ENCODE results near the gene PNKP. TPM values are rescaled to one million over a fixed set of nuclear protein-coding genes. Genes with fewer than 3 reads are reported as not detected.

Gene PNKP
- total RNA-seq, 2 experiments from 2014 or later = 64.4 to 65.9 TPM

DNA sequence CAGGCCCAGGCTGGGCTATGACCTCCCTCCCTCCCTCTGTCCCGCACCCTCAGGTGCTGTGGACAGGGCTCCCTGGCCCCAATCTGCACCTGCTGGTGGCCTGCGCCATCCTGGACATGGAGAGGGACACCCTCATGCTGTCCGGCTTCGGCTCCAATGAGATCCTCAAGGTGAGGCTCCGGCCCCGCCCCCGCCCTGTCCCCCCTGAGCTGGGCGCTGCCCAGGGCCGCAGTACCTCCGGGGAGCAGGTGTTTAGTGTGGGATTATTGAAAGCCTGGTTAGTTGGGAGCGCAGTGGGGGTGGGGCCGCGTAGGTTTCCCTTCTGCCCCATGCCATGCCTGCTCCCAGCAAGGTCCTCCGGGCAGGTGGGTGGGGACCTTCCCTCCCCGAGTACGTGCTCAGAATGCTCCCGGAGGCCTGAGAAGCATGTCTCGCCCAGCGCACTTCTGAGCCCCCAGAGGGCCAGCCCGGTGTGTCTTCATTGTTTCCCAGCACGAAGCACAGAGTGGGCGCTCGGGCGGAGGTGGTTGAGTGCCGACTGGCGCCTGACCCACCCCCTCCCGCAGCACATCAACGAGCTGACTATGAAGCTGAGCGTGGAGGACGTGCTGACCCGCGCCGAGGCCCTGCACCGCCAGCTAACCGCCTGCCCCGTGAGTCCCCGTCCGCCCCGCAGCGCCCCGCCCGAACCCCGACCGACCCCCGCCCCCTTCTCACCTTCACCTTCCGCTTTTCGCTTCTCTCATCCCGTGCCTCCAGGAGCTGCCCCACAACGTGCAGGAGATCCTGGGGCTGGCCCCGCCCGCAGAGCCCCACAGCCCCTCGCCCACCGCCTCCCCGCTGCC is 20.5 kb upstream of the PNKP start:
- no peak overlapping the region for H3K27ac Mint-ChIP-seq
- H3K36me3 Mint-ChIP-seq (ENCODE audit: low read depth) = peaks cover 20% of the 10 kb centered on the region
- H3K4me3 Mint-ChIP-seq = no peak overlapping the region
- no peaks in the 10 kb centered on the region for H3K27me3 Mint-ChIP-seq (ENCODE audit: low read depth)
- DNase-seq = no peak
- CTCF ChIA-PET = no interaction called here
- H3K4me1 Mint-ChIP-seq (ENCODE audit: low read depth) = peaks cover 8% of the 10 kb centered on the region
- intact Hi-C loops (cut with micrococcal nuclease) = no loop called here
- no peaks in the 10 kb centered on the region for H3K9me3 Mint-ChIP-seq

DNA sequence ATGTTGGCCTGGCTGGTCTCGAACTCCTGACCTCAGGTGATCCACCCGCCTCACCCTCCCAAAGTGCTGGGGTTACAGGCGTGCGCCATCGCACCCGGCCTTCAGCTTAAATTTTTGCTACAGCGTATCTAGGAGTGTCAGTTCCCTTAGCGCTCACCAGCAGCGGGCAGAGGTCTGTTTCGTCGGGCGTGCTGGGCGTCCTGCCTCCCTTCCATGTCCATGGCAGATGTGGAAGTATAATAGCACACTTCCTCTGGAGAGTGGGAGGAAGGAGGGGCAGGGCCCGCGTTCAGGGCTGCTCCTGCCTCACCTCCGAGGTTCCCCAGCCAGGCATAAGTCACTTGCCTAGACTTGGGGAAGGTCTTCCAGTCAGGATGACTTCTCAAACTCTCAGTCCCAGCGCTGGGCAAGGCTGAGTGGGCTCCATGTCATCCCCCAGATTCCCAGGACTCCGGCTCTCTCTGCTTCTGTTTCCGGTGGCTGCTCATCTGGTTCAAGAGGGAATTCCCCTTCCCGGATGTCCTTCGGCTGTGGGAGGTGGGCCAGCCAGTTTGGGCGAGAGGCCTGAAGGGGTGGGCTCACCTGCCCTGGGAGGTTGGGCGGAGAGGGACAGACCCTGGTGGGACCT is 19.8 kb upstream of the PNKP start:
- Mint-ChIP-seq H3K27me3 (ENCODE audit: low read depth) (no peaks in the 10 kb centered on the region), H3K4me1 (ENCODE audit: low read depth) (peaks cover 8% of the 10 kb centered on the region), H3K27ac (no peak overlapping the region), H3K4me3 (no peak overlapping the region), H3K36me3 (ENCODE audit: low read depth) (peaks cover 22% of the 10 kb centered on the region), H3K9me3 (no peaks in the 10 kb centered on the region)
- intact Hi-C loops (cut with micrococcal nuclease) = no loop called here
- CTCF ChIA-PET = no interaction called here
- no peak for DNase-seq

- no peak for DNase-seq
- Mint-ChIP-seq H3K4me1 (ENCODE audit: low read depth) (peaks cover 7% of the 10 kb centered on the region), H3K27ac (peak overlapping the region; percentile 46), H3K4me3 (no peak overlapping the region), H3K27me3 (ENCODE audit: low read depth) (no peaks in the 10 kb centered on the region), H3K9me3 (no peaks in the 10 kb centered on the region), H3K36me3 (ENCODE audit: low read depth) (peaks cover 28% of the 10 kb centered on the region)
- intact Hi-C loops (cut with micrococcal nuclease) = no loop called here
- CTCF ChIA-PET = no interaction called here
Observed at GRCh38 chr19:49884760-49885159, 17.4 kb upstream of the PNKP start.

DNA sequence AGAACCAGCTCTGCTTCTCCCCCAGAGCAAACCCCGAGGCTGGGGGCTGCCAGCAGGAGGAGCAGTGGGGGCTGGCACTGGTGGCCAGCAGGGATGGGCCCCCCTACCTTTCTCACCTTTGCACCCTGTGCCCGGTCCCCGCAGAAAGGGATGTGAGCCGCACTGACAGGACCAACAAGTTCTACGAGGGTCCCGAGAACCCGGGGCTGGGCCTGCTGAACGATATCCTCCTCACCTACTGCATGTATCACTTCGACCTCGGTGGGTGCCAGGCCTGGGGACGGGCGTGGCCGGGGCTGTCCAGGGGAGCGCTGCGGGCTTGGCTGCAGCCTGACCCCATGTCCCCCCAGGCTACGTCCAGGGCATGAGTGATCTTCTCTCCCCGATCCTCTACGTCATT is 16.7 kb upstream of the PNKP start:
- peaks cover 26% of the 10 kb centered on the region for H3K36me3 Mint-ChIP-seq (ENCODE audit: low read depth)
- no peak for DNase-seq
- H3K27ac Mint-ChIP-seq = no peak overlapping the region
- H3K4me1 Mint-ChIP-seq (ENCODE audit: low read depth) = peaks cover 7% of the 10 kb centered on the region
- H3K9me3 Mint-ChIP-seq = no peaks in the 10 kb centered on the region
- H3K27me3 Mint-ChIP-seq (ENCODE audit: low read depth) = no peaks in the 10 kb centered on the region
- H3K4me3 Mint-ChIP-seq = no peak overlapping the region
- intact Hi-C loops (cut with micrococcal nuclease) = no loop called here
- CTCF ChIA-PET = interaction anchor here (0.6 kb wide), 1 partner anchor 135 kb away, joined by 4 read pairs; no protein-coding TSS in a partner anchor

DNA sequence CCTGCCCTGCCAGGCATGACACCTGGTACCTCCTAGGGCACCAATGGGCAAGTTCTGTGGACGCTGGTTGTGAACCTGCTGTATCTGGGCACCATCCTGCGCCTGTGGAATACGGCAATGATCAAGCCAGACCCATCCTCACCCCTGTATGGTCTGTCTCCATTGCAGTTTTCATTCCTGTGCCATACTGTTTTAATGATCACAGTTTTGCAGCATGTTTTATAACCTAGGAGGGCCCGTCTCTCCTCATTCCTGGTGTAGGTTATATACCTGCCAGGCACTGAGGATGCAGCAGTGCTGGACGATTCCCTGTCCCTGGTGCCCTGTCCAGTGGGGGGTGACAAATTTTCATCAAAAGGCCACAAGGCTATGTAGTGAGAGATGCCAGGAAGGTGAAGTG is 15.7 kb upstream of the PNKP start:
- no peak overlapping the region for H3K4me3 Mint-ChIP-seq
- H3K9me3 Mint-ChIP-seq = no peaks in the 10 kb centered on the region
- no peak overlapping the region for H3K27ac Mint-ChIP-seq
- H3K27me3 Mint-ChIP-seq (ENCODE audit: low read depth) = no peaks in the 10 kb centered on the region
- DNase-seq = no peak
- intact Hi-C loops (cut with micrococcal nuclease) = no loop called here
- CTCF ChIA-PET = no interaction called here
- peaks cover 16% of the 10 kb centered on the region for H3K4me1 Mint-ChIP-seq (ENCODE audit: low read depth)
- peaks cover 31% of the 10 kb centered on the region for H3K36me3 Mint-ChIP-seq (ENCODE audit: low read depth)

DNA sequence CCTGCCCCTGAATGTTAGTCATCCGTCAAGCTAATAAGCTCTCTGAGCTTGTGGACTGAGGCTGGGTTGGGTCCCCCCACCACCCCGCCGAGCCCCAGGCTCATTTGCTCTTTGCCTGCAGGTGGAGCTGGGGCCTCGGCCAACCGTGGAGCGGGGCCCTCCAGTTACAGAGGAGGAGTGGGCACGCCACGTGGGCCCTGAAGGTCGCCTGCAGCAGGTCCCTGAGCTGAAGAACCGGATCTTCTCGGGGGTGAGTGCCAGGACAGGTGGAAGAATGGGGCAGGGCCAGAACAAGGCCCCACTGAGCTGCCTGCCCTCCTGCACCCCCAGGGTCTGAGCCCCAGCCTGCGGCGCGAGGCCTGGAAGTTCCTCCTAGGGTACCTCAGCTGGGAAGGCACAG is 15.3 kb upstream of the PNKP start:
- CTCF ChIA-PET = no interaction called here
- Mint-ChIP-seq H3K4me3 (no peak overlapping the region), H3K4me1 (ENCODE audit: low read depth) (peaks cover 18% of the 10 kb centered on the region), H3K27ac (no peak overlapping the region), H3K36me3 (ENCODE audit: low read depth) (peaks cover 33% of the 10 kb centered on the region), H3K9me3 (no peaks in the 10 kb centered on the region), H3K27me3 (ENCODE audit: low read depth) (no peaks in the 10 kb centered on the region)
- intact Hi-C loops (cut with micrococcal nuclease) = no loop called here
- no peak for DNase-seq

- peaks cover 18% of the 10 kb centered on the region for H3K4me1 Mint-ChIP-seq (ENCODE audit: low read depth)
- CTCF ChIA-PET = interaction anchor here (0.7 kb wide), 2 partner anchors 8 to 38 kb away, joined by 3 read pairs; no protein-coding TSS in a partner anchor
- no peak overlapping the region for H3K4me3 Mint-ChIP-seq
- H3K27me3 Mint-ChIP-seq (ENCODE audit: low read depth) = no peaks in the 10 kb centered on the region
- intact Hi-C loops (cut with micrococcal nuclease) = no loop called here
- no peak overlapping the region for H3K27ac Mint-ChIP-seq
- no peak for DNase-seq
- H3K9me3 Mint-ChIP-seq = no peaks in the 10 kb centered on the region
- peaks cover 33% of the 10 kb centered on the region for H3K36me3 Mint-ChIP-seq (ENCODE audit: low read depth)
Observed at GRCh38 chr19:49881672-49882394, 14.5 kb upstream of the PNKP start.

DNA sequence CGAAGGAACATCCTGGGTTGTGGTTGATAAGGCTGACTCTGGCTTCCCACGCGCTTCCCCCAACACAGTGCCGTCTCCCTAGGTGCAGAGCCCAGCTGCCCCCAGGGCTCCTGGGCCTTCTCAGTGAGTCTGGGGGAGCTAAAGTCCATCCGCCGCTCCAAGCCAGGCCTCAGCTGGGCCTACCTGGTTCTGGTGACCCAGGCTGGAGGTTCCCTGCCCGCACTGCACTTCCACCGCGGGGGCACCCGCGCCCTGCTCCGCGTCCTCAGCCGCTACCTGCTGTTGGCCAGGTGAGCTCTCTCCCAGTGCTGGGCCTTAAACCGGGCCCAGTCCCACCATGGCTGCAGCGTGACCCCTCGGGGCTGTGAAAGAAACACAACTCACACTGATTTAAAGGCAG is 13.8 kb upstream of the PNKP start:
- H3K27ac Mint-ChIP-seq = no peak overlapping the region
- H3K4me1 Mint-ChIP-seq (ENCODE audit: low read depth) = peaks cover 17% of the 10 kb centered on the region
- no peaks in the 10 kb centered on the region for H3K27me3 Mint-ChIP-seq (ENCODE audit: low read depth)
- no peaks in the 10 kb centered on the region for H3K9me3 Mint-ChIP-seq
- H3K36me3 Mint-ChIP-seq (ENCODE audit: low read depth) = peaks cover 31% of the 10 kb centered on the region
- no peak overlapping the region for H3K4me3 Mint-ChIP-seq
- DNase-seq = no peak
- CTCF ChIA-PET = interaction anchor here (2.7 kb wide), 1 partner anchor 9 kb away, joined by 7 read pairs; no protein-coding TSS in a partner anchor
- intact Hi-C loops (cut with micrococcal nuclease) = no loop called here

- CTCF ChIA-PET = interaction anchor here (2.7 kb wide), 1 partner anchor 10 kb away, joined by 7 read pairs; no protein-coding TSS in a partner anchor
Observed at GRCh38 chr19:49880162-49880869, 12.9 kb upstream of the PNKP start.

GRCh38 chr19:49879243-49879963 is 12.0 kb upstream of the PNKP start:
- intact Hi-C loops (cut with micrococcal nuclease) = loop anchor here (10.0 kb wide), 1 partner anchor 545 kb away; the partner anchor contains the start of gene CD37
- H3K27me3 Mint-ChIP-seq (ENCODE audit: low read depth) = no peaks in the 10 kb centered on the region
- no peaks in the 10 kb centered on the region for H3K9me3 Mint-ChIP-seq
- H3K27ac Mint-ChIP-seq = no peak overlapping the region
- CTCF ChIA-PET = interaction anchor here (2.7 kb wide), 1 partner anchor 11 kb away, joined by 7 read pairs; no protein-coding TSS in a partner anchor
- DNase-seq = no peak
- H3K4me3 Mint-ChIP-seq = no peak overlapping the region
- H3K36me3 Mint-ChIP-seq (ENCODE audit: low read depth) = peaks cover 23% of the 10 kb centered on the region
- peaks cover 25% of the 10 kb centered on the region for H3K4me1 Mint-ChIP-seq (ENCODE audit: low read depth)

More at GRCh38 chr19:49880162-49880869, 12.9 kb upstream of the PNKP start:
- Mint-ChIP-seq H3K36me3 (ENCODE audit: low read depth) (peaks cover 31% of the 10 kb centered on the region), H3K4me3 (no peak overlapping the region), H3K27ac (no peak overlapping the region), H3K27me3 (ENCODE audit: low read depth) (no peaks in the 10 kb centered on the region), H3K4me1 (ENCODE audit: low read depth) (peaks cover 19% of the 10 kb centered on the region), H3K9me3 (no peaks in the 10 kb centered on the region)
- DNase-seq = no peak
- intact Hi-C loops (cut with micrococcal nuclease) = no loop called here

- H3K9me3 Mint-ChIP-seq = no peaks in the 10 kb centered on the region
- peaks cover 21% of the 10 kb centered on the region for H3K36me3 Mint-ChIP-seq (ENCODE audit: low read depth)
- no peak for DNase-seq
- H3K27me3 Mint-ChIP-seq (ENCODE audit: low read depth) = no peaks in the 10 kb centered on the region
- intact Hi-C loops (cut with micrococcal nuclease) = loop anchor here (10.0 kb wide), 1 partner anchor 544 kb away; the partner anchor contains the start of gene CD37
- peaks cover 28% of the 10 kb centered on the region for H3K4me1 Mint-ChIP-seq (ENCODE audit: low read depth)
- CTCF ChIA-PET = interaction anchor here (2.7 kb wide), 1 partner anchor 12 kb away, joined by 7 read pairs; no protein-coding TSS in a partner anchor
- no peak overlapping the region for H3K27ac Mint-ChIP-seq
- no peak overlapping the region for H3K4me3 Mint-ChIP-seq
Observed at GRCh38 chr19:49878744-49879070, 11.3 kb upstream of the PNKP start.

Measured in activated naive CD4-positive, alpha-beta T cell treated with anti-CD3 and anti-CD28 coated beads for 36 hours (primary cell).